SK-N-SH treated with all-trans-retinoic acid at 6 μM for 48 hours (cell line): ENCODE data around the gene IL15RA.

Source experiments
- ATAC-seq: fragments of 200-7000 bp; cut with Tn5 transposase; 3 replicates; pipeline ENCODE4 v1.9.1; 2020; ENCODE audit warnings: mild to moderate bottlenecking, moderate library complexity
- ARNTL ChIP-seq: fragments of 450-650 bp; formaldehyde crosslinking; IDR thresholded peaks from 2 replicates; pipeline ENCODE4 v1.5.0; 2020; ENCODE audit warnings: low read depth, mild to moderate bottlenecking, moderate library complexity, borderline replicate concordance
- BACH2 ChIP-seq: fragments of 250-450 bp; sonication (Bioruptor Pico); IDR thresholded peaks from 2 replicates; pipeline ENCODE4 v1.9.0; 2021; ENCODE audit warnings: mild to moderate bottlenecking, borderline replicate concordance
- CREB5 ChIP-seq: fragments of 250-450 bp; sonication (Bioruptor Pico); IDR thresholded peaks from 2 replicates; pipeline ENCODE4 v1.5.1; 2020; ENCODE audit warnings: low read depth, mild to moderate bottlenecking, moderate library complexity
- CSDC2 ChIP-seq: fragments of 250-450 bp; sonication (Bioruptor Pico); IDR thresholded peaks from 2 replicates; pipeline ENCODE4 v1.5.0; 2020; ENCODE audit warnings: mild to moderate bottlenecking, moderate library complexity
- ESRRG ChIP-seq: fragments of 250-450 bp; sonication (Bioruptor Pico); IDR thresholded peaks from 2 replicates; pipeline ENCODE4 v1.6.1; 2021; ENCODE audit warnings: mild to moderate bottlenecking
- GLIS3 ChIP-seq: fragments of 250-450 bp; sonication (Bioruptor Pico); IDR thresholded peaks from 2 replicates; pipeline ENCODE4 v1.5.0; 2020; ENCODE audit warnings: mild to moderate bottlenecking, moderate library complexity
- OSR1 ChIP-seq: fragments of 250-450 bp; sonication (Bioruptor Pico); IDR thresholded peaks from 2 replicates; pipeline ENCODE4 v1.8.0; 2022; ENCODE audit warnings: moderate library complexity, mild to moderate bottlenecking, inconsistent platforms
- PPARA ChIP-seq: fragments of 250-450 bp; sonication (Bioruptor Pico); IDR thresholded peaks from 2 replicates; pipeline ENCODE4 v1.5.0; 2020; ENCODE audit warnings: mild to moderate bottlenecking, borderline replicate concordance
- RARB ChIP-seq: fragments of 250-450 bp; sonication (Bioruptor Pico); IDR thresholded peaks from 2 replicates; pipeline ENCODE4 v1.8.0; 2021; ENCODE audit warnings: mild to moderate bottlenecking, moderate library complexity
- TCF4 ChIP-seq: fragments of 250-450 bp; sonication (Bioruptor Pico); IDR thresholded peaks from 2 replicates; pipeline ENCODE4 v1.8.0; 2021; ENCODE audit warnings: mild to moderate bottlenecking, moderate library complexity, borderline replicate concordance
- TOX ChIP-seq: fragments of 250-450 bp; sonication (Bioruptor Pico); IDR thresholded peaks from 2 replicates; pipeline ENCODE4 v1.8.0; 2021; ENCODE audit warnings: mild to moderate bottlenecking, moderate library complexity, borderline replicate concordance
- ZC3H10 ChIP-seq: fragments of 250-450 bp; sonication (Bioruptor Pico); IDR thresholded peaks from 2 replicates; pipeline ENCODE4 v1.5.1; 2021; ENCODE audit warnings: mild to moderate bottlenecking, moderate library complexity
- ZFP3 ChIP-seq: fragments of 250-450 bp; sonication (Bioruptor Pico); IDR thresholded peaks from 2 replicates; pipeline ENCODE4 v1.5.0; 2020; ENCODE audit warnings: mild to moderate bottlenecking, moderate library complexity
- ZFP30 ChIP-seq: fragments of 450-650 bp; formaldehyde crosslinking; IDR thresholded peaks from 2 replicates; pipeline ENCODE4 v1.5.0; 2022; ENCODE audit warnings: mild to moderate bottlenecking, moderate library complexity
- ZNF565 ChIP-seq: fragments of 450-650 bp; formaldehyde crosslinking; conservative IDR thresholded peaks from 2 replicates; pipeline ENCODE4 v1.5.0; 2020; ENCODE audit warnings: low read depth, mild to moderate bottlenecking, moderate library complexity
- ZNF70 ChIP-seq: fragments of 450-650 bp; formaldehyde crosslinking; IDR thresholded peaks from 2 replicates; pipeline ENCODE4 v1.5.0; 2020; ENCODE audit warnings: mild to moderate bottlenecking, moderate library complexity
- ZNF8 ChIP-seq: fragments of 450-650 bp; formaldehyde crosslinking; IDR thresholded peaks from 2 replicates; pipeline ENCODE4 v1.5.0; 2020; ENCODE audit warnings: mild to moderate bottlenecking, moderate library complexity
- TF ChIP-seq, protein P1 (sequence below): fragments of 250-450 bp; sonication (Bioruptor Pico); IDR thresholded peaks from 2 replicates; pipeline ENCODE4 v1.5.1; 2021; ENCODE audit warnings: mild to moderate bottlenecking, moderate library complexity
- TF ChIP-seq, protein P2 (sequence below): fragments of 250-450 bp; sonication (Bioruptor Pico); IDR thresholded peaks from 2 replicates; pipeline ENCODE4 v1.8.0; 2021; ENCODE audit warnings: low read depth, mild to moderate bottlenecking, moderate library complexity, borderline replicate concordance

IL15RA gene

GRCh38 chr10:5943536-5943935 lies 33.8 kb downstream of the IL15RA start (continued):
- TF ChIP-seq ARNTL (CRISPR knock-in tag) (no peak), ZNF70 (CRISPR knock-in tag) (no peak), ZFP3 (CRISPR knock-in tag) (no peak)

DNA sequence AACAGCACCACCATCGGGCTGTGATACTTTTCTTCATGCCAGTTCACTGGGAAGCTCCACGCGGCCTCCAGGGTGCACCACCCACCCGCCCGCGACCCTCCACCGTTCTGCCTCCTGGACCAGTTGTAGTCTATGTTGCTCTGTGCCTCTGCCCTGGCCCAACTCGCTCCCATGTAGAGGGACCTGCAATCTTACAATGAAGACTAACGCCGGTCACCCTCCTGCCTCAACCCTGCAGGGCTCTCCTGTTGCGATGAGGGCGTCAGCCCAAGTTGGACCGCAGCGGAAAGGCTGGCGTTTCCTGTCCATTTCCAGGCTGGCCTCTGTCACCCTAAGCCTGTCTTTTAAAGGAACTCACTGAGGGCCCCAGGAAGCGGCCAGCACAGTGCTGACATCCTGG lies 34.9 kb downstream of the IL15RA start:
- TF ChIP-seq ZNF8 (CRISPR knock-in tag) (no peak), TOX (CRISPR knock-in tag) (no peak), ZC3H10 (CRISPR knock-in tag) (no peak), BACH2 (no peak), ESRRG (CRISPR knock-in tag) (no peak)
- ATAC-seq, result no peak

GRCh38 chr10:5942001-5942400 lies 35.3 kb downstream of the IL15RA start:
- no peak for ATAC-seq
- TF ChIP-seq ZNF70 (CRISPR knock-in tag), result no peak
- no peak for TF ChIP-seq TOX (CRISPR knock-in tag)
- TF ChIP-seq ARNTL (CRISPR knock-in tag), result no peak
- TF ChIP-seq CREB5 (CRISPR knock-in tag), result no peak
- TF ChIP-seq ZC3H10 (CRISPR knock-in tag), result no peak
- no peak for TF ChIP-seq PPARA (CRISPR knock-in tag)
- TF ChIP-seq GLIS3 (CRISPR knock-in tag), result no peak
- no peak for TF ChIP-seq BACH2
- no peak for TF ChIP-seq ESRRG (CRISPR knock-in tag)
- no peak for TF ChIP-seq RARB (CRISPR knock-in tag)
- no peak for TF ChIP-seq ZFP3 (CRISPR knock-in tag)
- TF ChIP-seq TCF4, result no peak
- no peak for TF ChIP-seq OSR1 (CRISPR knock-in tag)
- no peak for TF ChIP-seq ZNF565 (CRISPR knock-in tag)
- TF ChIP-seq, protein P1, sequence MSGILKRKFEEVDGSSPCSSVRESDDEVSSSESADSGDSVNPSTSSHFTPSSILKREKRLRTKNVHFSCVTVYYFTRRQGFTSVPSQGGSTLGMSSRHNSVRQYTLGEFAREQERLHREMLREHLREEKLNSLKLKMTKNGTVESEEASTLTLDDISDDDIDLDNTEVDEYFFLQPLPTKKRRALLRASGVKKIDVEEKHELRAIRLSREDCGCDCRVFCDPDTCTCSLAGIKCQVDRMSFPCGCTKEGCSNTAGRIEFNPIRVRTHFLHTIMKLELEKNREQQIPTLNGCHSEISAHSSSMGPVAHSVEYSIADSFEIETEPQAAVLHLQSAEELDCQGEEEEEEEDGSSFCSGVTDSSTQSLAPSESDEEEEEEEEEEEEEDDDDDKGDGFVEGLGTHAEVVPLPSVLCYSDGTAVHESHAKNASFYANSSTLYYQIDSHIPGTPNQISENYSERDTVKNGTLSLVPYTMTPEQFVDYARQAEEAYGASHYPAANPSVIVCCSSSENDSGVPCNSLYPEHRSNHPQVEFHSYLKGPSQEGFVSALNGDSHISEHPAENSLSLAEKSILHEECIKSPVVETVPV (CRISPR knock-in tag), result no peak
- TF ChIP-seq CSDC2, result no peak
- TF ChIP-seq ZFP30 (CRISPR knock-in tag), result no peak
- TF ChIP-seq, all 23 proteins: peak for 0

DNA sequence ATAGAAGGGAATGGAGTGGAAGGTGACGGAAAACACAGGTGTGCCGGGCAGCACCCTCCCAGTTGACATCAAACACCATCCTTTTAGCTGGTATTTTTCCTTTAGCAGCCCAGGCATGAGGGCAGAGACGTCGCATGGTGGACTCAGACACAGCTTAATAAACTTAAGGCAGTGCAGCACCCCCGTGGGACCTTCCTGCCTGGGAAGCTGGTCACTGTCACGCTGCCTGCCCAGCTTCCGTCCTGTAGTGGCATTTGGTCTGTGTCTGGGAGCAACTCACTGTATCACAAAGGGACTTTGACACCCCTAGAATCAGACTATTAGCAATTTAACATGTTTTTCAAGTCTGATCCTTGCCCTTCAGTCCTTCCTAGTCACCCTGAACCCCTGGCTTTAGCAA lies 35.8 kb downstream of the IL15RA start:
- no peak for TF ChIP-seq GLIS3 (CRISPR knock-in tag)
- TF ChIP-seq, protein P2, sequence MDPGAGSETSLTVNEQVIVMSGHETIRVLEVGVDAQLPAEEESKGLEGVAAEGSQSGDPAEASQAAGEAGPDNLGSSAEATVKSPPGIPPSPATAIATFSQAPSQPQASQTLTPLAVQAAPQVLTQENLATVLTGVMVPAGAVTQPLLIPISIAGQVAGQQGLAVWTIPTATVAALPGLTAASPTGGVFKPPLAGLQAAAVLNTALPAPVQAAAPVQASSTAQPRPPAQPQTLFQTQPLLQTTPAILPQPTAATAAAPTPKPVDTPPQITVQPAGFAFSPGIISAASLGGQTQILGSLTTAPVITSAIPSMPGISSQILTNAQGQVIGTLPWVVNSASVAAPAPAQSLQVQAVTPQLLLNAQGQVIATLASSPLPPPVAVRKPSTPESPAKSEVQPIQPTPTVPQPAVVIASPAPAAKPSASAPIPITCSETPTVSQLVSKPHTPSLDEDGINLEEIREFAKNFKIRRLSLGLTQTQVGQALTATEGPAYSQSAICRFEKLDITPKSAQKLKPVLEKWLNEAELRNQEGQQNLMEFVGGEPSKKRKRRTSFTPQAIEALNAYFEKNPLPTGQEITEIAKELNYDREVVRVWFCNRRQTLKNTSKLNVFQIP (CRISPR knock-in tag), result no peak
- no peak for TF ChIP-seq BACH2
- no peak for TF ChIP-seq ZFP30 (CRISPR knock-in tag)
- no peak for TF ChIP-seq CREB5 (CRISPR knock-in tag)
- no peak for ATAC-seq

GRCh38 chr10:5940807-5941218 lies 36.5 kb downstream of the IL15RA start:
- TF ChIP-seq GLIS3 (CRISPR knock-in tag) (no peak), ZFP30 (CRISPR knock-in tag) (no peak)
- no peak for ATAC-seq

DNA sequence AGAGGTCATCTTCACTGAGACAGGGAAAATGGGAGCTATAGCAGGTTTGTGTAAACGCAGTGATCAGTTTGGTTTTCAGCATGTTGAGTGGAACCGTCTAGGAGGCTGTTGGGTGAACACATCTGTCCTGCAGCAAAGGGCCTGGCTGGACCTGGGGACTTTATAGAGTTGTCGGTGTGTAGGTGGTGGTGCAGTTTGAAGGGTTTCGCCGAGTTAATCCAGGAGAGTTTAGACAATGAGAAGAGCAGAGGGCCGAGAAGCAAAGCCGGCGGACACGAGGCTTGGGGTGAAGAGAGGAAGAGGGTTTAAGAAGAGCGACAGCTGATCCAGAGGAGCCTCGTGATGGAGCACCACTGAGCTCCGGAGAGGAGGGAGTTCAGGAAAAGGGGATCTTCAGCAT lies 39.1 kb downstream of the IL15RA start:
- ATAC-seq, result no peak
- no peak for TF ChIP-seq ZFP3 (CRISPR knock-in tag)
